Neural progenitor cell (in vitro differentiated cells): ENCODE data around the gene RAB11FIP2.

Source experiments
- CTCF ChIP-seq: fragments of 200-600 bp; sonication (generic); IDR thresholded peaks from 2 replicates; pipeline ENCODE4 v1.5.1; 2017; ENCODE audit warnings: antibody characterized with exemption, mild to moderate bottlenecking
- EZH2 ChIP-seq: fragments of 200-600 bp; sonication (generic); IDR thresholded peaks from 2 replicates; pipeline ENCODE4 v1.6.1; 2017; ENCODE audit warnings: antibody characterized with exemption, mild to moderate bottlenecking, moderate library complexity
- EZH2phosphoT487 ChIP-seq: fragments of 200-600 bp; sonication (generic); IDR thresholded peaks from 2 replicates; pipeline ENCODE4 v1.6.1; 2017; ENCODE audit warnings: antibody characterized with exemption

- TF ChIP-seq CTCF: no peak
- no peak for TF ChIP-seq EZH2phosphoT487
- TF ChIP-seq EZH2: no peak
Observed at GRCh38 chr10:118057361-118057760, 10.6 kb upstream of the RAB11FIP2 start.
